ENCODE measurements around the gene ASB4.
"Not testable (repeated sequence)": the region's sequence is repeated elsewhere in the genome, so short reads cannot be mapped to it uniquely, and the experiment has no call there.

Gene ASB4

GRCh38 chr7:95479992-95480624 is 5.6 kb upstream of the ASB4 start:
- no peak for DNase-seq

GRCh38 chr7:95481271-95482165 is 4.2 kb upstream of the ASB4 start:
- DNase-seq: no peak

GRCh38 chr7:95482424-95482823 is 3.3 kb upstream of the ASB4 start:
- DNase-seq: no peak

GRCh38 chr7:95490231-95490762 is 4.6 kb downstream of the ASB4 start:
- no peak for DNase-seq

- DNase-seq: no peak
These were observed 5.5 kb downstream of the ASB4 start for GRCh38 chr7:95491201-95491600.

- no peak for DNase-seq
These were observed 6.0 kb downstream of the ASB4 start for GRCh38 chr7:95491634-95492314.

GRCh38 chr7:95493247-95493646 is 7.5 kb downstream of the ASB4 start:
- DNase-seq: no peak

GRCh38 chr7:95493844-95494243 is 8.1 kb downstream of the ASB4 start:
- no peak for DNase-seq

GRCh38 chr7:95501261-95501832 is 15.6 kb downstream of the ASB4 start:
- DNase-seq: no peak

GRCh38 chr7:95502403-95502802 is 16.7 kb downstream of the ASB4 start:
- DNase-seq: no peak

- no peak for DNase-seq
These were observed 17.8 kb downstream of the ASB4 start for GRCh38 chr7:95503271-95504131.

GRCh38 chr7:95504132-95504588 is 18.4 kb downstream of the ASB4 start:
- DNase-seq: not testable (repeated sequence)

GRCh38 chr7:95508780-95509179 is 23.0 kb downstream of the ASB4 start:
- no peak for DNase-seq

GRCh38 chr7:95509199-95509598 is 23.5 kb downstream of the ASB4 start:
- no peak for DNase-seq

GRCh38 chr7:95511716-95512260 is 26.0 kb downstream of the ASB4 start:
- DNase-seq: peak; percentile 62 to 96

- no peak for DNase-seq
These were observed 31.7 kb downstream of the ASB4 start for GRCh38 chr7:95517458-95517857.

- no peak for DNase-seq
These were observed 32.1 kb downstream of the ASB4 start for GRCh38 chr7:95517870-95518269.

GRCh38 chr7:95520136-95520535 is 34.4 kb downstream of the ASB4 start:
- DNase-seq: no peak

GRCh38 chr7:95525503-95525902 is 39.8 kb downstream of the ASB4 start:
- no peak for DNase-seq

- DNase-seq: no peak
These were observed 40.5 kb downstream of the ASB4 start for GRCh38 chr7:95526128-95526738.

Data from inflammatory macrophage treated with lipopolysaccharide for 1 hour (primary cell).